GM18505 (cell line): ENCODE results near the gene NPAP1.
"Not testable (repeated sequence)": the region's sequence is repeated elsewhere in the genome, so short reads cannot be mapped to it uniquely, and the experiment has no call there.

Experiments used
- ATAC-seq: cut with Tn5 transposase; IDR thresholded peaks from one replicate; pipeline ENCODE4 v1.9.1; 2021; ENCODE audit not compliant: unreplicated experiment
- POLR2A ChIP-seq: IDR thresholded peaks from 4 replicates; pipeline ENCODE4 v1.6.1; 2011; ENCODE audit warnings: borderline replicate concordance; ENCODE audit not compliant: insufficient read depth, insufficient read length; ENCODE audit errors: extremely low read depth

NPAP1 gene, protein sequence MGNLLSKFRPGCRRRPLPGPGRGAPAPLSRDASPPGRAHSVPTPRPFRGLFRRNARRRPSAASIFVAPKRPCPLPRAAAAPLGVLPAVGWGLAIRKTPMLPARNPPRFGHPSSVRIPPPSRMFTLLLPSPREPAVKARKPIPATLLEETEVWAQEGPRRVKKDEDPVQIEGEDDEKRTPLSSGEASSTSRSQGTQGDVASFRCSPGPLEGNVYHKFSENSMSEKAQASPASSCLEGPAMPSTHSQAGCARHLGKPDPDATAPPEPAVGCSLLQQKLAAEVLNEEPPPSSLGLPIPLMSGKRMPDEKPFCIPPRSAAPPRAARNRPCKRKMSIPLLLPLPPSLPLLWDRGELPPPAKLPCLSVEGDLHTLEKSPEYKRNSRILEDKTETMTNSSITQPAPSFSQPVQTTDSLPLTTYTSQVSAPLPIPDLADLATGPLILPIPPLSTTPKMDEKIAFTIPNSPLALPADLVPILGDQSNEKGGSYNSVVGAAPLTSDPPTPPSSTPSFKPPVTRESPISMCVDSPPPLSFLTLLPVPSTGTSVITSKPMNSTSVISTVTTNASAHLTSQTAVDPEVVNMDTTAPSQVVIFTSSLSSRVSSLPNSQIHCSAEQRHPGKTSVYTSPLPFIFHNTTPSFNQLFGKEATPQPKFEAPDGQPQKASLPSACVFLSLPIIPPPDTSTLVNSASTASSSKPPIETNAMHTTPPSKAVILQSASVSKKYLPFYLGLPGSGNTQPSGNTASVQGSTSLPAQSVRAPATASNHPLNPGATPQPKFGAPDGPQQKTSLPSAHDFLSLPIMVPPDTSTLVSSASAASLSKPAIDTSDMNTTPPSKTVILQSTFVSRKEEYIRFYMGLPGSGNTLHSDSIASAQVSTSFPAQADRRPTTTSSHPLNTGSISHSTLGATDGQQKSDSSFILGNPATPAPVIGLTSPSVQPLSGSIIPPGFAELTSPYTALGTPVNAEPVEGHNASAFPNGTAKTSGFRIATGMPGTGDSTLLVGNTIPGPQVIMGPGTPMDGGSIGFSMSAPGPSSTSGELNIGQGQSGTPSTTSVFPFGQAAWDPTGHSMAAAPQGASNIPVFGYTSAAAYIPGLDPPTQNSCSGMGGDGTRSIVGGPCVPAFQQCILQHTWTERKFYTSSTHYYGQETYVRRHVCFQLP

DNA sequence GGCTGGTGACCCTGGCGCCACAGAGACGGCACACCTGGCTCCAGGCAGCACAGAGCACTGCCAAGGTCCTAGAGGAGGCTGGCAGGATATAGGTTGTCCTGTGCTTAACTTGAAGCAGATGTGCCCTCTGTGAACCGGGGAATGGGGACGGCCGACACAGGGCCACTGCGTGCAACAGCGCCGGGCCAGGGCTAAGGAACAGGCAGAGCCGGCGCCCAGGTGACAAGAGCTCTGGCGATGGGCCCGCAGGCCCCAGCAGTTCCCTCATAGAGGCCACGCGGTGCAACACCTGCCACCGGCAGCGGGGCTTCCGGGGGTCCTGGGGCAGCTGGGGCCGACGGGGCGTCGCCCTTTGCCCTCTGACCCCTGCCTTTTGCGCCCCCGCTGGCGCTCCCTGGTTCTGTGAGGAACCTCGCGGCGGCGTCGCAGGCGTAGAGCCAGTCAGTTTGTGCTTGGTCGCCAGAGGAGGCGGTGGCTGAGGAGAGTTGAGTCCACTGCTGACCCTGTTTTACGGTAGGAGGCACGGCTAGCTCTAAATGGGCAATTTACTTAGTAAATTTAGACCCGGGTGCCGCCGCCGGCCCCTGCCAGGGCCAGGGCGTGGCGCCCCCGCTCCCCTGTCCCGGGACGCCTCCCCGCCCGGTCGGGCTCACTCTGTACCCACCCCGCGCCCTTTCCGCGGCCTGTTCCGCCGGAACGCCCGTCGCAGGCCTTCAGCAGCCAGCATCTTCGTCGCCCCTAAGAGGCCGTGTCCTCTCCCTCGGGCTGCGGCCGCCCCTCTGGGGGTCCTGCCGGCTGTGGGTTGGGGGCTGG lies at the start of gene NPAP1:
Gene NPAP1, plus strand, starts transcription at position 444 of the 813 bp plus-strand sequence. Its CDS starts 93 bp downstream, at position 537.
- TF ChIP-seq POLR2A, result no peak
- ATAC-seq, result no peak

DNA sequence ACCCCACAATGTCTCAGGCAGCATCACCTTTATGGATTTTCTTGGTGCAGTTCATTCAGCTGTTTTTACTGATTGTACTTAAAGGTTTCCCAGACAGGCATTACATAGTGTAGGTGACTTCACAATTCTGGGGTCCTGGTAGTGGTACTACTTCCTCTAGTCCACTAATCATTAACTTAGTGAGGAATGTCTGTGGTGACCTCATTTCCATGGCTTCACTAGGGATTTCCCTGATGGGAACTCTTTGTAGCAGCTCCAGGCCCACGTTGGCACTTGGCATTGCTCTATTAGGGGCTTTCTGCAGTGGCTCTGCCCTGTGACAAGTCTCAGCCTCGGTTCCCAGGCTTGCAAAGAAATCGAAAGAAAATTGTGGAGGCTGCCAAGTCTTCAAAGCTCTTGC lies 48.1 kb upstream of the NPAP1 start:
- no peak for ATAC-seq
- TF ChIP-seq POLR2A, result no peak

DNA sequence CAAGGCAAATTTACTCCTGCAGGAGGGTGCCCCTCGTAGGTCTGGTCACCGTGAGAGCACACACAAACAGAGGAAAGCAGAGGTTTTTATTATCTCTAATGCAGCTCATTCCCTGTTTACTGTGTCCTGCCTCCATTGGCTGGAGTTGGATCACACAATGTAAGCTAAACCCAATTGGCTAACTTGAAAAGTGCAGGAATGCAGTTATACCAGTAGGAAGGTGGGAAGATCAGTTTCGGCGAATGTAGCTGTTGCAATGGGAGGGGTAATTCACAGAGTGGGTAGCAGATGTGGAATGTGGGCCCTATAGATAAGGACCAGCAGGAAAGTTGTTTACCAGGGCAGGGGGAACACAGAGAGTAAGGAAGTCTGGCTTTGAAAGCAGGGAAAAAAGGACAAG lies 42.5 kb upstream of the NPAP1 start:
- no peak for TF ChIP-seq POLR2A
- ATAC-seq, result no peak

DNA sequence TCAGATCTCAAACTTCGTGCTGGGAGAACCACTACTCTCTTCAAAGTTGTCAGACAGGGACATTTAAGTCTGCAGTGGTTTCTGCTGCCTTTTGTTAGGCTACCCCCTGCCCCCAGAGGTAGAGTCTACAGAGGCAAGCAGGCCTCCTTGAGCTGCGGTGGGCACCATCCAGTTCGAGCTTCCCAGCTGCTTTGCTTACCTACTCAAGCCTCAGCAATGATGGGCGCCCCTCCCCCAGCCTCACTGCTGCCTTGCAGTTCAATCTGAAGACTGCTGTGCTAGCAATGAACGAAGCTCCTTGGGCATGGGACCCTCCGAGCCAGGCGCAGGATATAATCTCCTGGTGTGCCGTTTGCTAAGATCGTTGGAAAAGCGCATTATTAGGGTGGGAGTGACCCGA lies 36.2 kb upstream of the NPAP1 start:
- not testable (repeated sequence) for ATAC-seq

DNA sequence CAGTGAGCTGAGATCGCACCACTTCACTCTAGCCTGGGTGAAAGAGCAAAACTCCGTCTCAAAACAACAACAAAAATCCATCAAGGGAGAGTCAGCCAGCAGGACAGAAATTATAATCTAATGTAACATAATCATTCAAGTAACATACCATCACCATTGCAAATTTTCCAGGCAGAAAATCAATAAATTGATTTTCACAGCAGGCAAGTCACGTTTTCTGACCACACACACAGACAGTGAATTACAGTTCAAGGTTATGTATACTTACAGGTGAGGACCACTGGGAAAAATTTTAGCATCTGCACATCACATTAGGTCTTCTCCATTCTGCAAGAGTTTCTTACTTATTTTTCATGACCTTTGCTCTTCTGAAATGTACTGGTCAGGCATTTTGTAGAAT lies 29.9 kb upstream of the NPAP1 start:
- TF ChIP-seq POLR2A, result no peak
- no peak for ATAC-seq

DNA sequence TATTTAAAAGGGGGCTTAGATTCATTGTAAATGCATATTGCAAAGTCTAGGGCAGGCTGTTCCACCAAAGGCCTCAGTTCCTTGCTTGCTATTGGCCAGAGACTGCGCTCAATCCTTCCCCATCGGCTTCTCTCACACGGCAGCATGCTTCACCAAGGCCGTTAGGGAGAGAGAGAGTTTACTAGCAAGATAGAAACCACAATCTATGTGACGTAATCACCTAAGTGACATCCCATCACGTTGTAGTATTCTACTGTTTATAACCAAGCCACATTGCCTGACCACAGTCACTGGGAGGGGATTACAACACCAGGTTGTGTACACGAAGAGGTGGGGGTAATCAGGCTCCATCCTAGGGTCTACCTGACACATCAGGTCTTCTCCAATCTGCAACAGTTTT lies 16.0 kb upstream of the NPAP1 start:
- no peak for ATAC-seq
- no peak for TF ChIP-seq POLR2A

DNA sequence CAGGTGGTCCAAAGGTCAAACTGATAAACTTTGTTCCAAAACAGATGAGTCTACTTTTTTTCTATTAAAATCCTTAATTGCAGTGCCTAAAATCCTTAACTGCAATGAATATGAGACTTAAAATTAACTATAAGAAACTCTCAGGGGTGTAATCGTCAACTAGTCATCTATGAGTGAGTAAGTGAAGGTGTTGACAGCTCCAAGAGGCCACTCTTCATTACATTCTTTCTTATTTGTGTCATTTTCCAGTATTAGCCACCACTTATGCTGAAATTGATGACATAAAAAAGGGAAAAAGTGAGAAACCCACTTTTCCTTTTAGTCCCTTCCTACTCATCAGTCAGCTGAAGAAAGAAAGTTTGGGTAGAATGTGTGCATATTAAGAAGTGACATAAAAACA lies 12.6 kb upstream of the NPAP1 start:
- no peak for ATAC-seq
- TF ChIP-seq POLR2A, result no peak

DNA sequence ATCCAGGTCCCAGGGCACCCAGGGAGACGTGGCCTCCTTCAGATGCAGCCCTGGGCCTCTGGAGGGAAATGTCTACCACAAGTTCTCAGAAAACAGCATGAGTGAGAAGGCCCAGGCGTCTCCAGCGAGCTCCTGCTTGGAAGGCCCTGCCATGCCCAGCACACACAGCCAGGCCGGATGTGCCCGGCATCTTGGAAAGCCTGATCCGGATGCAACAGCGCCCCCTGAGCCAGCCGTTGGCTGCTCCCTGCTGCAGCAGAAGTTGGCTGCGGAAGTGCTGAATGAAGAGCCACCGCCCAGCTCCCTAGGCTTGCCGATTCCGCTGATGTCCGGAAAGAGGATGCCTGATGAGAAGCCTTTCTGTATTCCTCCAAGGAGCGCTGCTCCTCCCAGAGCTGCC lies 856 bp downstream of the NPAP1 start:
- ATAC-seq, result no peak
- TF ChIP-seq POLR2A, result no peak

DNA sequence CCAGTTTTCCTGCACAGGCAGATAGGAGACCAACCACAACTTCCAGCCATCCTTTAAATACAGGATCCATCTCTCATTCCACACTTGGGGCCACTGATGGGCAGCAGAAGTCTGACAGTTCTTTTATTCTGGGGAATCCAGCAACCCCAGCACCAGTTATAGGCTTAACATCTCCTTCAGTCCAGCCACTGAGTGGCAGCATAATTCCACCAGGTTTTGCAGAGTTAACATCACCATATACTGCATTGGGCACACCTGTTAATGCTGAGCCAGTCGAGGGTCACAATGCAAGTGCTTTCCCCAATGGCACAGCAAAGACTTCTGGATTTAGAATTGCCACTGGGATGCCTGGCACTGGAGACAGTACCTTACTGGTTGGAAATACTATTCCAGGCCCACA lies 2.9 kb downstream of the NPAP1 start:
- no peak for ATAC-seq
- no peak for TF ChIP-seq POLR2A

DNA sequence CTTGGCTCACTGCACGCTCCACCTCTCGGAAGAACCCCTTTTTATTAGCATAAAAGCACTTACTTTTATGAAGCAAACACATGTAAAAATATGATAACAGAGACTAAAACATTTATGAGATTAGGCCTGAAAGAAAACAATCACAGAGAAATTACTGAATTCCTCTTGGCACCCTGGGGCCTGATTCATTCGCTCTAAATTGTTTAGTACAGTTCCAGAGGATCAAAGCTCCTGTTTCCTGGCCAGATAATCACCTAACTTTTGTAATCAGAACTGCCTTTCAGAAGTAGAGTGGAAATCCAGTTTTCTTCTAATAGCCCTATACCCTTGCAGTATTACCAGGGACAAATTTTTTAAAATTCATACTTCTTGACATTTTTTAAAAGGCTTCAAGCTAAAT lies 6.4 kb downstream of the NPAP1 start:
- ATAC-seq, result no peak
- TF ChIP-seq POLR2A, result no peak

DNA sequence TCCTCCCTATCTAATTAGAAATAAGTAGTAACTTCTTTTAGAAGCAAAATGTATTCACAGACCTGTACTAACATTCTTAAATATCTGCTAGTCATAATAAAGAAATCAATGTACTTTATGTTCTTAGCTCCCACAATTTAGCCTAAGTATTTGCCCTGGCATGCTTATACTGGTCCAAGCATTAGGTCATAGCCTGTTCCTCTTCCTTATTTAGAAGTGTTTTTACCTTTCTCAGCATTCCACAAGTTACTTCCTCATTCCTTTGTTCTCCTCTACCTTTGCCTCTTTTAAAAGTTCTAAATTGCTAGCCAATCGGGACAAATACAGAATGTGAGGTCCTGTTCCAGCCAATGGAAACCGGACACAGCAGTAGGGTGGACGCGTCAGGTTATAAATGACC lies 7.3 kb downstream of the NPAP1 start:
- ATAC-seq, result not testable (repeated sequence)

DNA sequence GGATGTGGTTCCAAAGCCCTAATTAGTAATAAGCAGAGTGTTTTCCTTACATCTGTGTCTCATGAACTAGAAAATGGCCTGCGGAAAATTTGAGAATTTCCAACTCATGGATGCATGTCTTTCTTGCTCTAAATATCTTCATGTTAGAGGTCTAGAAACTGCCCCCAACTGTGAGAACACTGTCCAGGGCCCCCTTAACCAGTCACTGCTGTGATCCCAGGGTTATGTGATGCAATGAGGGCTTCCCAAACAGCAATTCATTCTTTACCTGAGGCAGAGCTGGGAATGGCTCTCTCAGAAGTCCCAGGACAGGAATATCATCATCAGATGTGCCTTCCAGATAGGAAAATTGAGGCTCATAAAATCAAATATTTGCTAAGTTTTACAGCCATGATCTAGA lies 8.2 kb downstream of the NPAP1 start:
- no peak for ATAC-seq
- TF ChIP-seq POLR2A, result no peak

DNA sequence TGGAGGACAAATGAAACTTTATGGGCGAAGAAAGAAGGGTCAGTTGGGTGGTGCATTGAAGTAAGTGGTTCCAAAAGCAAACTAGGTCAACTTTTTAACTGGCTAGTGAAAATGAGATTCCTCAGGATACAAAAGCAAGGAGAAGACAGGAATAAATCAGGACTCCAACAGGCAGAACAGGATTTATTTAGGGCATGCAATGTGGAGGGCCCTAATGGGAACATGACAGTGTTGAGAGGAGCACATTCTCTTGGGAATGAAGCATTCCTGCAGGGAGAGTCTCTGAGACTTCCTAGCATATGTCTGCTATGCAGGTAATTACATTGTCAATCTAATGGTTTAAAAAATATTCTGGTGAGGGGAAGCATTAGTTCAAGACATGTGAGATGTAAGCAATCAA lies 8.7 kb downstream of the NPAP1 start:
- no peak for ATAC-seq
- TF ChIP-seq POLR2A, result no peak
